ENCODE data around the gene ARSG.

ARSG gene

DNA sequence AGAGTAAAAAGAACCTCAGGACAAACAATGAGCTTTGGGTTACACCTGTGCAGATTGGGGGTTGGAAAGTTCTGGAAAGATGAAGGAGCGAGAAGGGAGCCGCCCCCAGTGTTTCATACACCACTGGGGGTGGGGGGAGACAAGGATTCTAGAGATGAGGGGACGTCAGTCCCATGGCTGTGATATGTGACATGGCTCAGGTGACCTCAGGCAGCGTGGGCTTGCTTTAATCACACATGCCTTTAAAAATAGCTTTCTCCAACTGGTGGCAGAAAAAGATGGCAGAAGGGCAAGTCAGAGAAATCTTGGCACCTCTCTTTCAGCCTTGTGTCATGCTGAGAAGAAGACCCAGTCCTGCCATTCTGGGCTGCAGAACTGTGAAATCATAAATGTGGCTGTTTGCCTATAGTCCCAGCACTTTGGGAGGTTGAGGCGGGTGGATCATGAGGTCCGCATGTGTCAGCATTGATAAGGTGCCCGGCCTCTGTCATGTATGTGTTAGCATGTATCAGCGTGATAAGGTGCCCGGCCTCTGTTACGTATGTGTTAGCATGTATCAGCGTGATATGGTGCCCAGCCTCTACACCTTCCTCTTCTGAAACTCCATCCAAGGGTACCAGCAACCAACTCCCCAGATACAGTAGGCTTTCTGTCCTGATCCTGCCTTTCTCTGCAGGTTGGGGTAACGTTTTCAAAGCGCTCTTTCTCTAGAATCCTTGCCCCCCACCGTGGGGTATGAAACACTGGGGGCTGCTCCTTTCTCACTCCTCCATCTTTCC, 141.0 kb downstream of the ARSG start:
- no peak for DNase-seq

DNA sequence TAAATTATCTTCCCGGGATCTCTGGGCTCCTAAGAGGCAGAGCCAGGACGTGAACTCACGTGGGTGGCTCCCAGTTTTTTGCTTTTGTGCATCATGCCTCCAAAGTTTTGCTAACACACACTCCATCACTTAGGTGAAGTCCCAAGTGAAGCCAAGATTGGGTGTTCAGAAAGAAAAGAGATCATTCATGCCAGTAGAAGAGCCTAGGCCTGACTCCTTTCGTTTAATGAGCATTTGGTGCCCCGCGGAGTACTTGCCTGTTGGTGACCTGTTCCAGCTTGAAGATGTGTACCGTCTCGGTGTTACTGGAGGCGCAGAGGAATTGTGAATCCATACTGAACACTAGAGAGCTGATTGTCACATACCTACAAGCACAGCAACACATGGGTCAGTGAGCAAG, 141.9 kb downstream of the ARSG start:
- DNase-seq = no peak

DNA sequence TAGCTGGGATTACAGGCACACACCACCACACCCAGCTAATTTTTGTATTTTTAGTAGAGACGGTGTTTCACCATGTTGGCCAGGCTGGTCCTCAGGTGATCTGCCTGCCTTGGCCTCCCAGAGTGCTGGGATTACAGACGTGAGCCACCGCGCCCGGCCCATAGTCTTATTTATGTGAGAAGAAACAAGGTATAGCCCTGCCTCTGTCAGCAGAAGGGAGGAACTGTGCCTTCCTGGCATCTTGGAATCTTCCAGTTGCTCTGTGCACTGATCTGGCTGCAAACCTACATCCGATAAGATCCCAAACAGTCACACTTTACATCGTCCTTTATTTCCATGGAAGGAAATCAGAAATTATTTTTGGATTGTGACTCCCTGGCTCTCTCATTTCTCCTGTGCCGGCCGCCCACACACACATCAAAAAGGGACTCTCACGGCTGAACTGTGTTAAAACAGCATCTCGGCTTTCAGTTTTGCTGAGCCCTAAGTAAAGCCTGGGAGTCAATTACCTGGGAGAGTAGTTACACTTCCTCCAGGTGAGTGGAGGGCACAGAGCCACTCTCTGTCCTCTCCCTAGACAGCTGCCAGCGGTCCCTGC, 142.7 kb downstream of the ARSG start:
- DNase-seq = no peak

DNA sequence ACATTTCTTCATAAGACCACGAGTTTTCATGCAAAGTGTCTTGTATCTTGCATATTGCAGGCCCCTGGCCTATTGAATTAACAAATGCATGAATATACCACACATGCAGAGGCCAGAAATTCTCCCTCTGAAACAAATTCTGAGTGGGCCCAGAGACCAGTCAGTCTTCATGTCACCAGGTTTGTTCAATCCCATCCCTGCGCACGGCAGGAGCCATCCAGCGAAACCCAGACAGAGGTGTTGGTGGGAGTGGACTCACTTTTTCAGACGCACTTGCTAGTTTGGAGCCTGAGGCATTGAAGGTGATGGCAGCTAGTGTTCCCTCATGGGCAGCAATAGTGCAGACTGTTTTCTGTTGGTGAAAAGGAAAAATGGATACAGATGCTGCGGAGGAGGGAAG, 144.1 kb downstream of the ARSG start:
- no peak for DNase-seq

DNA sequence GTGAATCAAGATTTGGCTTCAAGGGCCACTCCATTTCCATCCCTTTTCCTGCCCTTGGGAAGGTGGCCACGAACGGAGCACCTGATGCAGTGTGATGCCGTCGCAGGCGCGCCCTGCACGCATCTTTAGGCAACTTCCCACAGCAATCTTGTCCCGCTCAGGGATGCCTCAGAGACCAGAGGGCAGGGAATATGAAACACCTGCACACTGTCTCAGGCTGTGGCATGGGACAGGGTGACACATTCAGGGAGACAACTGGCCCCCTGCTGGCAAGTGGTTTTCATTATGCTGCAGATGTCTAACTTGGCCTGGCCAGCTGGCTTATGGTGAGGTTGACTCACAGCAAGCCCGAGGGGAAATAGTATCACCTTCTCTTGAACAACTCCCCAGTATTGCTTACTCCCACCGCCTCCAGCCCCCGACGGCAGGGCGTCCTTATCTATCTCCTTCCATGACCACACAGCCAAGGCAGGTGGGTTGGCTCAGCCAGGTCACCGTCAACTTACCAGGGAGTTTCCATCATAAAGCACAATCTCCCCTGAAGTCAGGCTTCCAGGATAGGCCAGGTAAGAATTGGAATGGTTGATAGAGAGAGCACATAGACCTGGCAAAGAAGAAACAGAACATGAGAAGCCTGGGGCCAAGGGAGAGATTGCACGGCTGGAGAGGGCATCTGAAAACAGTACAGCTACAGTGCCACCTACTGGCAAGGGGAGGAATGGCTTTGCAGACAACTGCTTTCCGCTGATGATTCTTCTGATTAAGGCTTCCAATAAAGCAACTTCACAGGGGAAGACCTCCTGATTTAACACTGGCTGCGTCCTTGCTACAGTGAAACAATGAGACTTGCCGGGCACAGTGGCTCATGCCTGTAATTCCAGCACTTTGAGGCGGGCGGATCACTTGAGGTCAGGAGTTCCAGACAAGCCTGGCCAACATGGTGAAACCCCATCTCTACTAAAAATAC, 144.9 kb downstream of the ARSG start:
- peak; percentile 45 for DNase-seq

DNA sequence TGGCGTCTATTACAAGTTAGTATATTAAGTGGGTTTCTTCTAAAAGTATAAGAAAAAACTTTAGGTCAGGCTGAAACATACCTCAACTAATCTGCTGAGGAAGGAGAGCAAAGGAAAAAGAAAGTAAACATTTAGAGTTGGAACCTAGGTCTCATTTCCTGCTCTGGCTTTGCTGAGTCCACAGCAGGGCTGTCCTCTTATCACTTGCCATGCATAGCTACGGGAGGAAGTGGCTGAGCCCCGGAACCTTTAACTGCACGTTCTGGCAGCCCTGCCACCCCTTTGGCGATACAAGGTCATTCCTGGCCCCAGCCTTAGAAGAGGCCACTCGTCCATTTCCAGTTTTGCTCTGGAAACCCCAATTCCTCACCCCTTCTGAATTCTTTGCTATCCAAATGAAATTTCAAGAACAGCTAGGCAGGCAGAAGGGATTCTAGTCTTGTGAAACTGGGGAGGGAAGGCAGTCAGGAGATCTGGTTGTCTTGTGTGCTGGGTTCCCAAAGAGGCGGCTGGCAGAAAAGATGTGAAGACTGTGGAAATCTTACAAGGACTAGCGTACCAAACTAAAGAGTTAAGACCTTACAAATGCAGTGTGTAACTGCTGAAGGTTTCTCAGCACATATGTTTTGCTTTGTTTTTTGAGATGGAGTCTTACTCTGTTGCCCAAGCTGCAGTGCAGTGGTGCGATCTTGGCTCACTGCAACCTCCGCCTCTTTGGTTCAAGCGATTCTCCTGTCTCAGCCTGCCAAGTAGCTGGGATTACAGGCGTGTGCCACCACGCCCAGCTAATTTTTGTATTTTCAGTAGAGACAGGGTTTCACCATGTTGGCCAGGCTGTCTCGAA, 146.9 kb downstream of the ARSG start:
- no peak for DNase-seq

DNA sequence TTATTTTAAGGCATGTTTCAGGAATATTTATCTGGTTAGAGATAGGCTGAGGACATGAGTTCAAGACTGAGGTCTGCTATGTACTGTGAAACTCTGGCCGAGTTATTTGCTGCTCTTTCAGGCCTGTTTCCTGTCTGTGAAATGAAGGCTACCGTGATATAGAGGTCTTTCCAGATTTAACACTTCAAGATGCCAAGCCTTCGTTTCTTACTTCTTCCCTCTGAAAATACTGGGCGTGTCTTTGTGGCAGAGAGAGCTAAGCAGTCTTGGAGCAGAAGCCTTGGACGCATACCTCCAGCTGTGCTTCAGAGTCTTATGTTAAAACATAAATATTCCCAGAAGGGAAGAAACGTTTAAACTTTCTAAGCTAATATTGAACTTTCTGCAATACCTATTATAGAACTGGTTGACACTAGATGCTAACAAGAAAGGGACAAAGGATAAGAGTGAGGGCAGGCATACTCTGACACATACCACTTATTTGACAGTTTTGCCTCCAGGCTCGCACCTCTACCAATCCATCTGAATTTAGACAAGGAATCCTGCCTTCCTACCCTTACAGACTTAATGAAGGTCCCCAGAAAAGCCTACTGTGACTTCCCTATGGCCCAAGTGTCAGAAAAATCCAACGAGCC, 148.5 kb downstream of the ARSG start:
- DNase-seq = no peak

DNA sequence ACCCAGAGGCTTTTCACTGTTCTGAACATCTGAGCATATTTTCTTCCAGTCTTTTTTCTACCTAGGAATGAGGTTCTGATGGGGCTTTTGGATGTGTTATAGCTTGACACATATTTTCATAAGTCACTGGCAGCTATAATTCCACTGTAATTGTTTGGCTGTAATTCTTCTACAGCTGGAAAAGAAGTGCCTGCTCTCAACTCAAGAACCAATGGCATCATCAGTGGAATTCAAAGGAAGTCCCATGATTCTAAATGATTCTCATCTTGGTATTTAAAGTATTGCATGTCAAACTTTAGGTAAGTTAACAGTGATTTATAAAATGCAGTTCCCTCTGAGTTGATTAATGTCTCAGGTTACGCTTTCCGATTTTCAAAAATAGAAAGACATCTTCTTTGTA, 149.2 kb downstream of the ARSG start:
- DNase-seq = no peak

DNA sequence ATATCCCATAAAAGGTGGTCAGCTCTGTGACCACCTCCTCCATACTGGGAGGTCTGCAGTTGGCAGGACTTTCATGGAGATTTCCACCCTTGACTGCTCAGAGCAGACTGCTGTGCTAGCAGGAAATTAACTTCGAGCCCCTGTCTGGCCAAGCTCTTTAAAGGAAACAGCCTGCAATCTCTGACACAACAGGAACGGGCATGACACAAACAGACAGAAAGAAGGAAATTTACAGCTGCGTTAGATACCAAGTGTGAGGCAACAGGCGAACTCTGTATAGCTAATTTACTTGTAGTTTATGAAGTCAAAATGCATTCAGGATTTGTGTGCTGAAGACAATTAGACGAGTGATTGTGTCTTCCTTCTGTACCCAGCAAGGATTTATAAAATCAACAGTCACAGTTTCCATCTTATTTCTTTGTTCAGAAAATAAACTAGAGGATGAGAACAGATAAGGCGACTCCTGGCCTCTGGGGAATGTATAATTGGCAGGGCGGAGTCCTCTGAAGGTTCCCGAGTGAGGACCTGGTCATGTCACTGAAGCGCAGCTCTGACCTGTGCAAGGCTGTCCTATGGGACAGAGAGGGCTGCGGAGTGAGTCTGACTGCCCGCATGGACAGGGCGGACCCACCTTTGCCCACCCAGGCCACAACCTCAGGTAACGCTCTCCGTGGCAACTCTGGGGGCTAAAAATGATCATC, 149.9 kb downstream of the ARSG start:
- no peak for DNase-seq

DNA sequence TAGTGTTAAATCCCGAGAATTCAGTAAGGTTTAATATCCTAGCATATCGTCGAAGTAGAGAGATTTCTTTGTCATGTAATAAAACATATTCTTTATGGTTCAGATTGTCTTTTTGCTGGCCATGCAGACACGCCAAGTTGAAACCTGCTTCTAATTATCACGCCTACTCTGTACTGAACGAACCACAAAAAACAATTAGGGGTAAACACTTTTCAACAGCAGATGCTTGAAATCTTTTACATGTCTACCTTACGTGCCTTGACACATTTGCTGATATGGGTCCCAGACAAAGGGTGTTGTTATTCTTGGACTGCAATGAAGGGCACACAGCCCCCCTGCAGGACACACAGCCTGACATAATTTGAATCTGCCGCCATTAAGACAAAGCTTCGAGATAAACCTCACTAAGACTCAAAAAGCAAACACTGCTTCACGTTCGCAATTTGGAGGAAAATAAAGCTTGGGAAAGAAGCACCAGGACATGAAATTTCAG, 152.7 kb downstream of the ARSG start:
- DNase-seq = no peak

DNA sequence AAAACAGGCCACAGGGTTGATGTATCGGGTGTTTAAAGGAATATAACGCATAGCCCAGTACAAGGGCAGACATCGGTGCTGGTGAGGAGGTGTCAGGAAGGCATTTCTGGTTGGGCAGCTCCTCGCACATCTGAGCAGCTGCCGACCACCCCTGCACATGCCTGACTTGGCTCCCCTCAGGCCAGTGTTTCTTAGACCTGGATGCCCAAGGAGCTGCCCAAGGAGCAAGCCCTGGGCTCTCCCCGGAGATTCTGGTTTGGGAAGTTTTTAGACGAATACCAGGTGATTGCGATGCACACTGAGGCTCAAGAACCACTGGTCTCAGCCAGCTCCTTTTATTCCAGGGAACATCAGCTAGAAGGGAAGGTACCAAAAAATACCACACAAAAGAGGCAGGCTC, 154.4 kb downstream of the ARSG start:
- DNase-seq = no peak

DNA sequence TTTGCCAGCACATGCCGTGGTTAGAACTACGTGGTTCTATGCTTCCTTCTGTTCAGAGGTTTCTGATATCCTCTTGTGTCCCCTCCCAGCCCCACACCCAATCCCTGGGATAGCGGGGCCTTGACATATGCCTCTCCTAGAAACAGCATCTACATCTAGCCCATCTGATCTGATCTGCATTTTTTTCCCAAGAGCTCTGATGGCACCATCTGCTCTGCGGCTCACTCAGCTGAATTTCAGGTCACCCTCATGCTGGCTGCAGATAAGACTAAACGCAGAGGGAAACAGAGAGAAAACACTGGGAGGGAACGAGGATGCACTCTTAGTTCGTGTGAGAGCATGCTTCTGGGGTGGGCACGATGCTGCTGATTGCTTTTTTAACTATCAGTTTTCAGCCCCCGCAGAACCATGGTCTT, 155.3 kb downstream of the ARSG start:
- DNase-seq = peak; percentile 98

DNA sequence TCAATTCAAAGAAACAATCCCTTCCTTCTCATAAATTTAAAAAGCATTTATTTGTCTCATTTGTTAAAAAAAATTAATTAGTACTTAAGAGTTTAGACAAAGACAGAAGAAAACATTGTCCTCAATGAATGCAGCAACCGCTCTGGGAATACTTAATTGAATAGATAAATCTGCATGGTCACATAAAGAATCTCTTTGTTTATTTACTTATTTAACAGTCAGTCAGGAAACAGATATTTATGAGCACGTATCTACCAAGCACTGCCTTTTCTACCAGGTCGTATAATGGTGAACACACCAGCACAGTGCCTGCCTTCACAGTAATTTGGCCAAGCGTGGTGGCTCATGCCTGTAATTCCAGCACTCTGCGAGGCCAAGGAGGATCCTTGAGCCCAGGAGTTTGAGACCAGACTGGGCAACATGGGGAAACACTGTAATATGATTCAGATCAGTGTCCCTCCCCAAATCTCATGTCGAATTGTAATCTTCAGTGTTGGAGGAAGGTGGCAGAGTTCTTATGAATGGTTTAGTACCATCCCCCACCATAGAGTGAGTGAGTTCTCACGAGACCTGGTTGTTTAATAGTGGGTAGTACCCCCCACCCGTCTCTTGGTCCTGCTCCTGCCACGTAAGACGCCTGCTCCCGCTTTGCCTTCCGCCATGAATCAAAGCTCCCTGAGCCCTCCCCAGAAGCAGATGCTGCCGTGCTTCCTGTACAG, 157.9 kb downstream of the ARSG start:
- no peak for DNase-seq

DNA sequence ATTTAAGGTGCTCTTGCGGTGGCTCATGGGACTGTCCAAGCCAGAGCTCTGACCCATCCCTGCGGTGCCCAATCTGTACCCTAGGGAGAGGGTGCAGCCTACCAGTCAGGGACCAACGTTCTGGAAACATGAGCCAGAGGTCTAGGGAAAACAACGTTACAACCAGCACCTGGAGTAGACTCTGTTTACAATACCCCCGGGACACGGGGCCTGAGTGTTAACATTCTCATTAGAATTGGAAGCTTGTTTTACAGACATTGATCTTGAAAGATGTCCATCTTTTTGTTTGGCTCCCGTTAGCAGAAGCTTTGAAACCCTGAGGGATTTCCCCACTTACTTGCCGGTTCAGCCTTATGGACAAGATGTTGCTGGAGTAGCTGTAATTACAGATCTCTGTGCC, 159.1 kb downstream of the ARSG start:
- peak; percentile 59 for DNase-seq

DNA sequence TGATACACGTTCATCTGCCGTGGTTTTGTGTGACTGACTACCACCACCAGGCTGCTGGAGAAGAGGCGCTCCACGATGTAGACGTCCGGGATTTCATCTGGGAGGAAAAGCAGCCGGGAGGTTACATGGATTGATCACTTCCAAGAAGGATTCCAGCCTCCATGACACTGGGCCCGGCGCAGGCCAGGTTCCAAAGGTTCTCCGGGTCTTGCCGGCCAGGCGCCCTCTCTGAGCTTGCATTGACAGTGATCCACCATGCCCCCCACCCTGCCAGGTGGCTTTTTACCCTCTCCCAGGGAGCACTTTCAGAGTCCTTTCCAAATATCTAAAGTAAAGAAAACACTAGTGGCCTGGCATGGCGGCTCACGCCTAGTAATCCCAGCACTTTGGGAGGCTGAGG, 159.5 kb downstream of the ARSG start:
- no peak for DNase-seq

DNA sequence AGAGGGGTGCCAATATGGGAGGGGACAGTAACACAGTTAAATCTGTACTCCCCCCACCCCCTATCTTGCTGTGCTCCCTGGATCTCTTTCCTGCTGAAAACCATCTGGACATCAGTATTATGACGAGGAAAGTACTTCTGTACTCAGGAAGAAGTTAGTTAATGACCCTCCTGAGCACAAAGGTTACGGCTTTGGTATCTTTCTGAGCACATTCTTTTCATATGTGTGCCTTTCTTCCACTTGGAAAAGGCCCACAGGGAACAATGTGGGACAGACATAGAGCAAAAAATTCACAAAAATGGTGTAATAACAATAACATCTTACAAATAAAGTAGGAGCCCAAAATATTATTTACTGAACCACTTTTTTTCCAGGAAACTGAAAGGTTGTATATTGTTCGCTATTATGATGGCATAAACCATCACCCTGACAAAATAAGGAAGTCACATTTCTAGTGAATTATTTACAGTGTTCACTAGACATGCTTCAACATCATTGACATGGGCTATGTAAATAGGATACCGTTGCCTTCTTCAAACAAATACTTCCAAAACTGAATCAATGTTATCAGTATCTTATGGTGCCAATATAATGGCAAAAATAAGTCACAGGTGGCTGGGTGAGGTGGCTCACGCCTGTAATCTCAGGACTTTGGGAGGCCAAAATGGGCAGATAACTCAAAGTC, 160.5 kb downstream of the ARSG start:
- DNase-seq = no peak

DNA sequence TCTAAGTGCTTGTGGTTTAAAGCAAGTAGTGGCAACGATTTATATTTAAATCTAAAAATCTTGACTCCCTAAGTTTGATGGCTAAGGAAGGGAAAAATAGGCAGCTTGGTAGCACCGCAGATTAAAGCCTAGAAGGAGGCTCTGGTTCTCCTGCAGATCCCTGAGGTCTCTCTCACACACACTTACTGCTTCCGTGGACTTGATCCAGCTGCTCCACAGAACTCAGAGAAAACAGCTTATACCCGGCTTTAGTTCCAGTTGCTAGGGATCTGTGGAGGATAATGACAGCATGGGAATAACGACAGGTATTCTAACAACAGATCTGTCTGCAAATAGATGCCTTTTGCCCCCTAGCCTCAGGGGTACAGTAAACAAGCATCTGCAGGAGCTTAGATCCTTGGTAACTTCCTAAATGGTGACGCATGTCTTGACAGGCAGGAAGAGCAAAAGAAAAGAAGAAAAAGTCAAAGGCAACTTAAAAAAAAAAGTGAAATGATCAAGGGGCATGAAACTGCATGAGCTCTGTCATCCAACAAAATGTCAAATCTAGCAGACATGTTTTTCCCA, 161.5 kb downstream of the ARSG start:
- no peak for DNase-seq

DNA sequence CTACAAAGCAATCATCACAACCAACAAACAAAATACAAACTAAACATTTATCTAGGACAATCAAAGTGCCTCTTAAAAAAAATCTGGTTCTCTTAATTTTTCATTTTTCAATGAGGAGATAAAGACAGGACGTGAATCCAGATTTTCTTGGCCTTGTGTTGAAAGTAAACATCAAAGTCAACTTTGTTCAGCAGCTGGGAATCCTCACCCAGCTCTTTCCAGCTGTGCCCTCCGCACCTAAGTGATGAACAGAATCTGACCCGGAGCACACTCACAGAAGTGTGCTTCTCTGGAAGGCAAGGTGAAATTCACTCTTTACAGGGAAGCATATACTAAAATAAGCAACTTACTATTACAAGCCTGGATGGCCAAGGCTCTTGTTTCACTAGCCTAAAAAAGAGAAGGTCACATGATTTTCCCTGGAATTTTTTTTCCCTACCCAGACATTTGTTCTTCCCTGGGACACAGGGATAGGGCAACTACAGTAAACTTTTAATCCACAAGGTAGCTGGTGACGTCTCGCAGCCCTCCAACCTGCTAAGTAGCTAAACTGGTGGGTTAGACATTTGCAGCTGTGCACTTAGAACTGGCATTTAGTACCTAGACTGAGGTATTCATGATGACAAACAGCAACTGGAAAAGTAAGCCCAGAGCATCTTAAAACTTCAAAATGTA, 162.8 kb downstream of the ARSG start:
- no peak for DNase-seq

DNA sequence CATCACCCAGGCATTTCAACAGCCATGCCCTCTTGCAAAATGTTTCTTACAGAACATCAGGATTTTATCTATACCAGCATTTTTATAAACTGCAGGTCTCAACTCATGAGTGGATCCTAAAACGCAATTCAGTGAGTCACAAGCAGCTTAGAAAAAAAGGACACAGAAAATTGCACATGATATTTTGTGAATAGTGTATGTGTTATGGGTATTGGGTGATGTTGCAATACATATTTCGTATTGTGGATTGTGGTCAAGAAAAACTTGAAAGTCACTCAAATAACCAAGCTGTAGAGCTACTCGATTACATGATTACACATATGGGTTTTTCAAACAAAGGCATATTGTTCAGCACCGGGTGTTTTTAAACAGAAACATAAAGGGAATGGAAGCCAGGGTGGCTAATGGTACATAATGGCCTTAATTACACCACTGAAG, 164.6 kb downstream of the ARSG start:
- DNase-seq = no peak
